ENCODE measurements around the gene BCAS4. TPM values are rescaled to one million over a fixed set of nuclear protein-coding genes. Genes with fewer than 3 reads are reported as not detected.
"Not testable (repeated sequence)": the region's sequence is repeated elsewhere in the genome, so short reads cannot be mapped to it uniquely, and the experiment has no call there.

BCAS4 gene
- polyA plus RNA-seq (2013, experiment 1 of 2; ENCODE audit: insufficient read length) = 11.6 TPM
- polyA plus RNA-seq (2013, experiment 2 of 2; ENCODE audit: insufficient read length) = 13.7 TPM

- peak; percentile 81 for DNase-seq
Measured at GRCh38 chr20:50794846-50795634, at the start of gene BCAS4. Gene BCAS4, plus strand, starts transcription at chr20:50795061. Its CDS starts 23 bp downstream, at chr20:50795084.

- DNase-seq = no peak
Measured at GRCh38 chr20:50745634-50746137, 49.2 kb upstream of the BCAS4 start.

- no peak for DNase-seq
Measured at GRCh38 chr20:50746138-50746940, 48.5 kb upstream of the BCAS4 start.

GRCh38 chr20:50747275-50747674 lies 47.6 kb upstream of the BCAS4 start:
- DNase-seq = no peak

- DNase-seq = no peak
Measured at GRCh38 chr20:50750145-50750671, 44.7 kb upstream of the BCAS4 start.

GRCh38 chr20:50753152-50753551 lies 41.7 kb upstream of the BCAS4 start:
- no peak for DNase-seq

- no peak for DNase-seq
Measured at GRCh38 chr20:50754420-50754819, 40.4 kb upstream of the BCAS4 start.

- DNase-seq = no peak
Measured at GRCh38 chr20:50756447-50756846, 38.4 kb upstream of the BCAS4 start.

- no peak for DNase-seq
Measured at GRCh38 chr20:50758469-50758868, 36.4 kb upstream of the BCAS4 start.

GRCh38 chr20:50758992-50759391 lies 35.9 kb upstream of the BCAS4 start:
- no peak for DNase-seq

- no peak for DNase-seq
Measured at GRCh38 chr20:50759678-50760077, 35.2 kb upstream of the BCAS4 start.

- DNase-seq = peak; percentile 22
Measured at GRCh38 chr20:50762045-50762422, 32.8 kb upstream of the BCAS4 start.

GRCh38 chr20:50762435-50763220 lies 32.2 kb upstream of the BCAS4 start:
- peak; percentile 55 for DNase-seq

GRCh38 chr20:50763550-50764458 lies 31.1 kb upstream of the BCAS4 start:
- not testable (repeated sequence) for DNase-seq

- DNase-seq = not testable (repeated sequence)
Measured at GRCh38 chr20:50765251-50765650, 29.6 kb upstream of the BCAS4 start.

GRCh38 chr20:50765674-50766073 lies 29.2 kb upstream of the BCAS4 start:
- DNase-seq = no peak

- DNase-seq = not testable (repeated sequence)
Measured at GRCh38 chr20:50766955-50767809, 27.7 kb upstream of the BCAS4 start.

- not testable (repeated sequence) for DNase-seq
Measured at GRCh38 chr20:50768991-50769390, 25.9 kb upstream of the BCAS4 start.

GRCh38 chr20:50769551-50770085 lies 25.2 kb upstream of the BCAS4 start:
- DNase-seq = not testable (repeated sequence)

All from fibroblast of skin of abdomen (primary cell).